HTR-8/SVneo (cell line): Measurements from ENCODE around the gene IGFBP3.

Source experiments
- DNase-seq: peaks from one replicate; pipeline ENCODE4 v3.0.0; 2011; ENCODE audit warnings: low spot score, mixed read lengths; ENCODE audit not compliant: insufficient read length
- FAIRE-seq: peaks from 2 replicates; lab custom pipeline; 2011; peaks lifted over from hg19 to GRCh38; lab: Jason Lieb, UNC

The IGFBP3 gene

DNA sequence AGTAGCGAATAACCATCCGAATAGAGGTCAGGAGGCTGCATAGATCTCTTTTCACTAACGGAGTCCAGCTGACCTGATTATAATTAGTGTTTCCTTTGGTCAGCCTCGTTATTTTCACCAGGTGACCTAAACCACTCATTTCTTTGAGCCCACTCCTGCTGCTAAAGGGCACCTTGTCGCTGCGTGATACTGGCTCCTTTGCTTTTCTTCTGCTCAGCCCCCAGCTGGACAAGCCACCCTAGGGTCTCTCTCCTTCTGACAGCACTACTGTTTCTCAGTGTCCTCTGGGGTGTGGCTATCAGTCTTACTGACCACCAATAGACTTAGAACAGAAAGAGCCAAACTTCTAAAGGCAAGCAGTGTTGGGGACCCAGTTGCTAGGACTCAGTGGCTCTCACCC, 2.7 kb upstream of the IGFBP3 start:
- no peak for FAIRE-seq
- DNase-seq, result no peak

DNA sequence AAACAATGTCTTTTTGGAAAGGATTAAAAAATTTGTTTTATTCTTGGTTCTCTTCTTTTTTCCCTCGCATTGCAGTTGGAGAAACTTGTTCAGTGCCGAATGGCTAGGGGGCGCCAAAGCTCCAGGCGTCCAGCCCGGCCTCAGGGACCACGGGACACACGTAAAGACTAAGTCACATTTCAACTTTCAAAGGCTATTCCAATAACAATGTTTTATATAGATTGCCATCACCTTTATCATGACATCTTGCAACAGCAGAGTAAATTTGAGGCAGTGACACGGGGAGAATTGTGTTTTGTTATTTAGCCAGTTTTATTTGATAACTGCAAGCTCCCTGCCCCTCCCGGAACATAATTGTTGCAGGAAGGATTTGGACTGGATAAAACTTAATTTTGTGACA, 2.2 kb upstream of the IGFBP3 start:
- FAIRE-seq, result no peak
- DNase-seq, result peak; percentile 59

DNA sequence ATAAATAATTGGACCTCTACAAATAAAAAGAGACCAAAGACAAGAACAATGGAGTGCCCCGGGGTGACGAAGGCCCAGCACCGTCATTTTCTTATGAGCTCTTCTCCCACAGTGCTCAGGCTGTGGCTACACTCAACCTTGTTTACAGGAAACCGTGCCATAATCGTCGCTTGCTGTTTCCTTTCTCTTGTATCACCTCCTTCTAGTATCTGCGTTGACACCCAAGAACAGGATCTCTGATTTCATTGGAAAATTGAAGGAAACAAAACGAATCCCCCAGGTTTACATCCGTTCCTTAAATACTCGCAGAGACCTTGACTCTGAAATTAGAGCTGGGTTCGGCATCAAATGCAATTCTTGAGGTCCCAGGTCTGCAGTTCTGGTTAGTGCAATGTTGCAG, 1.7 kb upstream of the IGFBP3 start:
- DNase-seq, result no peak
- FAIRE-seq, result no peak

DNA sequence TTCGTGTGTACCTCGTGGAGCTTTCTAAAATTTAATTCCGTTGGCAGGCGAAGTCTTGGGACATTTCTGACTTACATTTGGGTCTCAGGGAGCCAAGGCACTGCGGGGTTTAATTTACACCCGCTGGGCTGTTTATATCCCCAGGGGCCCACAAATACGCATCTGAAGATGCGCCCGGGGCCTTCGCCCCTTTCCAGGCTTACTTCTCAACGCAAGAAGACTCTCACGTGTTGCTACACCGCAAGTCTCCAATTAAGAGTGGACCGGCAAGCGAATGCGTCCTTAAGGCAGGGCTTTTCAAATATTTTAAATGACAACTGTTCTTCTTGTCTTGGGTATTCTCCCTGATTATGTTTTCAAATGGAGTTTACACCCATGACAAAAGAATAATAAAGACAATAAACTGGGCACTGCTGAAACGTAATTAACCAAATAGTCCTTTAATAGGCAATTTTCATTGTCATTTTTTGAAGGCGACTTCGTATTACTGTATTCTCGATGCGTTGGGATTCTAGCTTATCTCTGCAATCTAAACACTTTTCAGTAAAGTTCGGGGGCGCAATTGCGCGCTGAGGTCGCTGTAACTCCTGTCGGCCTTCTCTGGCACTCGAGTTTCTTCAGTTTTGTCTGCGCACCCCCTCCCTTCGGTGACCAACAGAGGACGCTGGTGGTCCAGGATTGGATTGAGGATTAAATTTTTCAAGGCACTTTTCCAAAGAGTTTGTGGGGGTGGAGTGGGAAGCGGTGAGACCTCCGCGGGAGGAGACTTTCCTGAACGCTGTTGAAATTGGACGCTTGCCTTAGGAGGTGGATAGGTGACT, 837 bp upstream of the IGFBP3 start:
- DNase-seq, result peak; percentile 55
- no peak for FAIRE-seq

DNA sequence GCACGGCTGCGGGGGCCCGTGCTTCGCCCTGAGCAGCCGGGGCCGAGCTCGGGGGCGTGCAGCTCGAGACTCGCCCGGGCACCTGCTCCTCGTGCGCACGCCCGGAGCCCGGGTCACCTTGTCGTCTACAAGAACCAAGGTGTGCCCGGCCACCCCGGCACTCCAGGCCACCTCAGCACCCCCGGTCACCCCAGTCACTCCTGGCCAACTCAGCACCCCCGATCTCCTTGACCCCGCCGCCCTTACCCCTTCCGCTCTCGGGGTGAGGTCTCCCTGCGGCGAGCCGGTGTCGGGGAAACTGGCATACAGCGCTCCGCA, 268 bp upstream of the IGFBP3 start:
- no peak for DNase-seq
- FAIRE-seq, result no peak

DNA sequence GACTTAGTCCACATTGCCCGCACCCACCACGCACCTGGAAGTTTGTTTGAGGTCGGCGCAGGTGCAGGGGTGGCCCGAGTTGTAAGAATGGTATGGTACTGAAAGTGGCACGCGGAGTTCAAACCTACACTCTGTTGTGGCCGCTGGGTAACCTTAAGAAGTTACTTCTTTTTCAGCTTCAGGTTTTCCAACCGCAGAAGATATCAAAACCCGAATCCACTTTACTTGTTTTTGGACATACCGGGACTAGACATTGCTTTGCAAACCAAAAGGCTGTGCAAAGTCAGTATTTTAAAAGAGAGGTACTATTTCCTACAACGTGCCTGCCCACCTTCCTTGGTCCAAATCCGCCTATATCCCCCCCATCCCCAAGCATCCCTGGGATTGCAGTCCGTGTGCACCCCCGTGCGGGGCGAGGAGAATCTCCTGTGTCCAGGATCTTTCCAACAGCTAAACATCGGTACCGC, 1.0 kb downstream of the IGFBP3 start:
- FAIRE-seq (no peak), DNase-seq (no peak)

DNA sequence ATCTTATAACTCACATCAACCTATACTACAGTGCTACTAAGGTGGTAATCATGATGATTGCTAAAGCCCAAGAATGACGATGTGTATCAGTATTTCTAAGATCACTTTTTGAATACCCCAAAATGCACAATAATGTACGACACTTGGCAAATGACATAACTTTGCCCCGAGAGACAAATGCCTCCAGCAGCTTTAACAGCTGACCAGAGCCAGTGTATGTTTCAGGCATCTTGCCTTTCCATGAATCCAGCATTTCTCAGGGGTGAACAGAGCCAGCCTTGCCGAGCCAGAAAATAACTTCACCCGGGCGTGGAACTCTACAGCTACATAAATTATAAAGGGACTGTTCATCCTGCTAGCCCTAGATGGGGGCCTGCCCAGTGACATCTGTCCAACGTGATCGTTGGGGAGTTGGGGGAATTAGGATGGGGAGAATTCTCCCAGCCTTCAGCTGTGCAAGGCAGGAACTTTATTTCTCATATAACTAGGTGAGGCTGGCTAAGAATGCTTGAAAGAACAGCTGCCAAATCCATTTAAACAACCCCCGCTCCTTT, 1.8 kb downstream of the IGFBP3 start:
- FAIRE-seq (no peak), DNase-seq (no peak)

GRCh38 chr7:45918556-45918955, 2.5 kb downstream of the IGFBP3 start:
- FAIRE-seq, result no peak
- no peak for DNase-seq

DNA sequence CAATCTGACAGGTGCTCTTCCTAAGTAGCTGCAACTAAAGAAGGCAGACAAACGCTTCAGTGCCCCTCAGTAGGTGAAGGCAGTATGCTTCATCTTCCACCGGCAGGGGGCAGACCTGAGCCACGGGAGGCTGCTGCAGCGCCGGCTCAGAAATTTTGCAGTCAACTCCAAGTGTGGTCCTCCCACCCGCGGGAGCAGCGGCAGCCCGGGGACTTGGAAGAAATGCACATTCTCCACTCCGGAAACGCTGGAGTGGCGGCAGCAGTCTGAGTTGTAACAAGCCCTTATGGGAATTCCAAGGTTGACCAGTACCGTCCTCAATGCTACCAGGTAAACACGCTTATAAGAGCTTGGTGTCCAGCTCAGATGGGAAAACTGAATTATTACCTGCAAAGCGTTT, 3.4 kb downstream of the IGFBP3 start:
- DNase-seq (peak; percentile 71), FAIRE-seq (peak; percentile 76)

GRCh38 chr7:45917064-45917463, 4.0 kb downstream of the IGFBP3 start:
- FAIRE-seq (no peak), DNase-seq (no peak)

DNA sequence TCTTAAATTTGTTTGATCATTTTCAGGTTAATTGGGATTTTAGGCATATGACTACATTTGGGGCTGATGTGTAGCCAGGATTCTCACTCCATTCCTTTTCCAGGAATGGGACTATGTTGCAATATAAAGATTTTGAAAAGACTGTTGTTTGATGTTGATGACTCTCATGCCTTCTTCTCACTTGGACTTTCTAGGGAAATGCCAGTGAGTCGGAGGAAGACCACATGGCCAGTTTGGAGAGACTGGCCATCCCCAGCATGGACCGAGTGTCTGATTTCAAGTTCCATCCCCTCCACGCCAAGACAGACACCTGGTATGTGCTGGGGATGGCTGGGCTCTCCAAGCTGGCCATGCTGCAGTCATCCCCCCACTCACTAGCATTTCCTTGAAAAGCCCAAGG, 5.5 kb downstream of the IGFBP3 start:
- DNase-seq, result no peak
- no peak for FAIRE-seq

DNA sequence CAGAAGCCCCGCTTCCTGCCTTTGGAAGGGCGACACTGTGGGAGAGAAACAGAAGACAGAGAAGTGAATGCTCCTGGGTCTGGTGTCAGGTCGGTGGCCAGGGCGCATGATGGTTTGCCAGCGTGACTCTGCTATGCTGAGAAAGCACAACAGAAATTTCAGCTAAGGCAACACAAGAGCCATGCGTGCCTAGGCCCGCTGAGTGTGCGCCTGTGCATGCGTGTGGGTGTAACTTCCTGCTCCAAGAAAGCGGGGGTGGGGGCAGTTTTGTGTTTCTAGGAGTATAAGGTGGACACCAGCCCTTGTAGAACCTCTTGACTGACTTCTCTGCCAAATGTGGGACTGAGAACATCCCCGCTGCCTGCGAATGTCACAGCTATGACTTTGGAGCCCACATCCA, 6.2 kb downstream of the IGFBP3 start:
- DNase-seq, result no peak
- FAIRE-seq, result no peak

DNA sequence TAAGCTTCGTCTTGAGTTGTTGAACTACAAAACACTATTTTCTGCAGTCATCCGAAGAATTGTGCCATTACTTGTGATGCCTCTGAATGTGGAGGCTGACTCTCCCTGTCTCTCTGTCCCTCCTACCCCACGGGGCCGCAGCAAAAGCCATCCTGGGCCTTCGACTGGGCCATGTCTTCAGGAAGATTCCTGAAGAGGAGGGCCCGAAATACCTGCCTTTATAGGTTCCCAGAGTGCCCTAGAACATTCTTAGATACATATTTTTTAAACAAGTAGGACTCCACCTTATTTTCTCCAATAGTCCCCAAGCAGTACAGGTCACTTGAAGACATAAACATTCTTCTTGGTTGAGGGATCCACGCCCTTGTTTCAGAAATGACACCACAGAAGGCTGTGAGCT, 8.1 kb downstream of the IGFBP3 start:
- FAIRE-seq (no peak), DNase-seq (no peak)

GRCh38 chr7:45911311-45911710, 9.8 kb downstream of the IGFBP3 start:
- no peak for DNase-seq
- FAIRE-seq, result no peak

GRCh38 chr7:45910855-45911254, 10.2 kb downstream of the IGFBP3 start:
- FAIRE-seq (peak; percentile 59), DNase-seq (no peak)

- DNase-seq, result no peak
- no peak for FAIRE-seq
These were observed 11.5 kb downstream of the IGFBP3 start for GRCh38 chr7:45909561-45909960.

DNA sequence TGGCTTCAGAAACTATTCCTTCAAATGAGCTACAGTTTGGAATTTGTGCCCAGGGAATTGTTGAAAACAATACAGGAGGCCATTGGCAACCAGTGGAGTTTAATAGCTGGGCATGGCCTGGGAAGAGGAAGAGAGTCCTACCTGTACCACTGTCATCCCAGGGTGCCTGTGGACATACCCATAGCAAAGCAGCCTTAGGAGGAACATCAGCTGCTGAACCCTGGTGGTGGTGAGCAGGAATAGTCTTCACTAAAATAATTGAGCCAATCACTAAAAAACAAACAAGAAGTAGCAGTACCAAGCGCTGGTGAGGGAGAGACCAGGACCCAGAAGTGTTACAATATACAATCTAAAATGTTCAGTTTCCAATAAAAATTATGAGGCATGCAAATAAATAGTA, 18.3 kb downstream of the IGFBP3 start:
- no peak for DNase-seq

GRCh38 chr7:45901566-45901965, 19.5 kb downstream of the IGFBP3 start:
- no peak for DNase-seq
- no peak for FAIRE-seq

More for the DNA sequence above, 18.3 kb downstream of the IGFBP3 start:
- no peak for FAIRE-seq

- no peak for DNase-seq
- no peak for FAIRE-seq
These were observed 22.9 kb downstream of the IGFBP3 start for GRCh38 chr7:45898222-45898621.

DNA sequence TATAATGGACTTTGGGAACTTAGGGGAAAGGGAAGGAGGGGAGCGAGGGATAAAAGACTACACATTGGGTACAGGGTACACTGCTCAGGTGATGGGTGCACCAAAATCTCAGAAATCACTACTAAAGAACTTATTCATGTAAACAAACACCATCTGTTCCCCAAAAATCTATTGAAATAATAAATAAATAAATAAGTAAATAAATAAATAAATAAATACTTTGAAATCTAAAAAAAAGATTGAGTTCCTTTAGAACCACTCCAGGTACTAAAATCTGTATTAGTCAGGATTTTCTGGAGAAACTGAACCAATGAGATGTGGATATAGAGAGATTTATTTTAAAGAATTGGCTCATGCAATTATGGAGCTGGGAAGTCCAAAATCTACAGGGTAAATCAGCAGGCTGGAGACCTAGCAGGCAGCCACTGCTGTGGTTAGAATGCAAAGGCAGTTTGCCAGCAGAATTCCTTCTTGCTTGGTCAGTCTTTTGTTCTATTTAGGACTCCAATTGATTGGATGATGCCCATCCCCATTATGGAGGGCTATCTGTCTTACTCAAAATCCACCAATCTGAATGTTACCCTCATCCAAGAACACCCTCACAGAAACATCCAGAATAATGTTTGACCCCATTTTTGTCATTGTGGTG, 23.9 kb downstream of the IGFBP3 start:
- DNase-seq (no peak), FAIRE-seq (no peak)

- DNase-seq (no peak), FAIRE-seq (no peak)
These were observed 26.4 kb downstream of the IGFBP3 start for GRCh38 chr7:45894665-45895062.
